Activated naive CD4-positive, alpha-beta T cell treated with Interleukin-2 at 50 U/mL for 16 hours (primary cell): ENCODE measurements around the gene SMYD3.

Experiments used
- DNase-seq: peaks from one replicate; pipeline ENCODE4 v3.0.0-alpha.2; 2020

Gene SMYD3

GRCh38 chr1:245876586-245876985, 630.5 kb downstream of the SMYD3 start:
- no peak for DNase-seq

- no peak for DNase-seq
These were observed 631.4 kb downstream of the SMYD3 start for GRCh38 chr1:245875581-245876261.

- no peak for DNase-seq
These were observed 632.0 kb downstream of the SMYD3 start for GRCh38 chr1:245874942-245875580.

- DNase-seq = no peak
These were observed 633.0 kb downstream of the SMYD3 start for GRCh38 chr1:245873883-245874671.

- no peak for DNase-seq
These were observed 634.0 kb downstream of the SMYD3 start for GRCh38 chr1:245873068-245873467.

- no peak for DNase-seq
These were observed 634.6 kb downstream of the SMYD3 start for GRCh38 chr1:245872475-245872874.

GRCh38 chr1:245871915-245872314, 635.2 kb downstream of the SMYD3 start:
- DNase-seq = no peak

- no peak for DNase-seq
These were observed 635.9 kb downstream of the SMYD3 start for GRCh38 chr1:245871191-245871590.

GRCh38 chr1:245870698-245871097, 636.4 kb downstream of the SMYD3 start:
- no peak for DNase-seq

- DNase-seq = no peak
These were observed 637.2 kb downstream of the SMYD3 start for GRCh38 chr1:245869847-245870246.

GRCh38 chr1:245867738-245868137, 639.3 kb downstream of the SMYD3 start:
- DNase-seq = no peak

- DNase-seq = no peak
These were observed 642.2 kb downstream of the SMYD3 start for GRCh38 chr1:245864872-245865271.

- DNase-seq = no peak
These were observed 643.4 kb downstream of the SMYD3 start for GRCh38 chr1:245863566-245864184.

- no peak for DNase-seq
These were observed 644.1 kb downstream of the SMYD3 start for GRCh38 chr1:245862812-245863540.

- no peak for DNase-seq
These were observed 646.2 kb downstream of the SMYD3 start for GRCh38 chr1:245860657-245861544.

GRCh38 chr1:245859493-245860114, 647.5 kb downstream of the SMYD3 start:
- no peak for DNase-seq

GRCh38 chr1:245858722-245859492, 648.2 kb downstream of the SMYD3 start:
- DNase-seq = no peak

- DNase-seq = no peak
These were observed 648.9 kb downstream of the SMYD3 start for GRCh38 chr1:245858022-245858721.

- DNase-seq = no peak
These were observed 650.0 kb downstream of the SMYD3 start for GRCh38 chr1:245856944-245857531.
